IPS-15b (cell line): ENCODE results near the gene RPS6KL1.

ENCODE experiments used
- H3K27me3 ChIP-seq: one replicate; pipeline ENCODE4 v1.6.1; 2013; ENCODE audit warnings: low read length; ENCODE audit not compliant: control insufficient read depth, insufficient read depth
- H3K36me3 ChIP-seq: one replicate; pipeline ENCODE4 v1.6.1; 2013; ENCODE audit warnings: low read length; ENCODE audit not compliant: control insufficient read depth, insufficient read depth
- H3K4me1 ChIP-seq: one replicate; pipeline ENCODE4 v1.6.1; 2013; ENCODE audit warnings: mild to moderate bottlenecking, low read length; ENCODE audit not compliant: control insufficient read depth, insufficient read depth
- H3K4me3 ChIP-seq: one replicate; pipeline ENCODE4 v1.5.1; 2013; ENCODE audit warnings: low read depth, low read length
- H3K9ac ChIP-seq: one replicate; pipeline ENCODE4 v1.6.1; 2013; ENCODE audit warnings: low read depth, mild to moderate bottlenecking, low read length
- H3K9me3 ChIP-seq: one replicate; pipeline ENCODE4 v1.6.1; 2013; ENCODE audit warnings: mild to moderate bottlenecking, low read length; ENCODE audit not compliant: control insufficient read depth, insufficient read depth

The RPS6KL1 gene

GRCh38 chr14:74890262-74890661 lies 32.8 kb downstream of the RPS6KL1 start:
- H3K9me3 ChIP-seq = no peaks in the 10 kb centered on the region
- H3K4me1 ChIP-seq = peaks cover 13% of the 10 kb centered on the region
- no peak overlapping the region for H3K9ac ChIP-seq
- no peak overlapping the region for H3K4me3 ChIP-seq
- no peaks in the 10 kb centered on the region for H3K27me3 ChIP-seq
- H3K36me3 ChIP-seq = peaks cover 30% of the 10 kb centered on the region

- Histone ChIP-seq H3K36me3 (peaks cover 14% of the 10 kb centered on the region), H3K9ac (no peak overlapping the region), H3K9me3 (no peaks in the 10 kb centered on the region), H3K27me3 (no peaks in the 10 kb centered on the region), H3K4me1 (peaks cover 25% of the 10 kb centered on the region), H3K4me3 (no peak overlapping the region)
These were observed 34.6 kb downstream of the RPS6KL1 start for GRCh38 chr14:74888164-74889158.

GRCh38 chr14:74886001-74886400 lies 37.1 kb downstream of the RPS6KL1 start:
- H3K4me3 ChIP-seq = peak overlapping the region; percentile 16
- no peaks in the 10 kb centered on the region for H3K9me3 ChIP-seq
- H3K4me1 ChIP-seq = peaks cover 26% of the 10 kb centered on the region
- H3K36me3 ChIP-seq = no peaks in the 10 kb centered on the region
- no peak overlapping the region for H3K9ac ChIP-seq
- H3K27me3 ChIP-seq = no peaks in the 10 kb centered on the region

- Histone ChIP-seq H3K9ac (peak overlapping the region; percentile 94), H3K27me3 (no peaks in the 10 kb centered on the region), H3K4me1 (peaks cover 26% of the 10 kb centered on the region), H3K36me3 (no peaks in the 10 kb centered on the region), H3K4me3 (peak overlapping the region; percentile 94), H3K9me3 (no peaks in the 10 kb centered on the region)
These were observed 40.7 kb downstream of the RPS6KL1 start for GRCh38 chr14:74882103-74882920.

GRCh38 chr14:74881431-74882102 lies 41.5 kb downstream of the RPS6KL1 start, which contains the start of gene DLST:
DLST (plus strand) TSS chr14:74881916; CDS start chr14:74881954, 38 bp downstream.
- no peaks in the 10 kb centered on the region for H3K9me3 ChIP-seq
- peak within 1 kb of the TSS; percentile 94 for H3K4me3 ChIP-seq
- H3K36me3 ChIP-seq = no peaks in the 10 kb centered on the region
- peak within 1 kb of the TSS; percentile 94 for H3K9ac ChIP-seq
- H3K4me1 ChIP-seq = peaks cover 22% of the 10 kb centered on the region
- H3K27me3 ChIP-seq = no peaks in the 10 kb centered on the region

- Histone ChIP-seq H3K9me3 (no peaks in the 10 kb centered on the region), H3K9ac (no peak overlapping the region), H3K36me3 (no peaks in the 10 kb centered on the region), H3K27me3 (no peaks in the 10 kb centered on the region), H3K4me3 (no peak overlapping the region), H3K4me1 (peaks cover 10% of the 10 kb centered on the region)
These were observed 43.5 kb downstream of the RPS6KL1 start for GRCh38 chr14:74879427-74880182.

GRCh38 chr14:74875941-74876913 lies 46.8 kb downstream of the RPS6KL1 start, which contains the start of gene PROX2:
PROX2 (minus strand) TSS chr14:74876145; CDS start chr14:74863834, 12,311 bp downstream.
- Histone ChIP-seq H3K9ac (no peak within 1 kb of the TSS), H3K9me3 (no peaks in the 10 kb centered on the region), H3K4me3 (peak within 1 kb of the TSS; percentile 6), H3K36me3 (no peaks in the 10 kb centered on the region), H3K4me1 (no peaks in the 10 kb centered on the region), H3K27me3 (no peaks in the 10 kb centered on the region)

GRCh38 chr14:74875204-74875603 lies 47.9 kb downstream of the RPS6KL1 start:
- H3K36me3 ChIP-seq = no peaks in the 10 kb centered on the region
- no peak overlapping the region for H3K4me3 ChIP-seq
- H3K9ac ChIP-seq = no peak overlapping the region
- H3K9me3 ChIP-seq = no peaks in the 10 kb centered on the region
- H3K4me1 ChIP-seq = no peaks in the 10 kb centered on the region
- H3K27me3 ChIP-seq = no peaks in the 10 kb centered on the region

GRCh38 chr14:74871819-74872218 lies 51.2 kb downstream of the RPS6KL1 start:
- Histone ChIP-seq H3K9me3 (no peaks in the 10 kb centered on the region), H3K4me3 (no peak overlapping the region), H3K9ac (no peak overlapping the region), H3K4me1 (no peaks in the 10 kb centered on the region), H3K36me3 (no peaks in the 10 kb centered on the region), H3K27me3 (no peaks in the 10 kb centered on the region)

GRCh38 chr14:74868739-74869138 lies 54.3 kb downstream of the RPS6KL1 start:
- Histone ChIP-seq H3K36me3 (no peaks in the 10 kb centered on the region), H3K27me3 (no peaks in the 10 kb centered on the region), H3K4me3 (no peak overlapping the region), H3K9ac (no peak overlapping the region), H3K4me1 (no peaks in the 10 kb centered on the region), H3K9me3 (no peaks in the 10 kb centered on the region)
